IPS-15b (cell line): ENCODE data around the gene FAM219A.

ENCODE experiments used
- H3K27me3 ChIP-seq: one replicate; pipeline ENCODE4 v1.6.1; 2013; ENCODE audit warnings: low read length; ENCODE audit not compliant: control insufficient read depth, insufficient read depth
- H3K36me3 ChIP-seq: one replicate; pipeline ENCODE4 v1.6.1; 2013; ENCODE audit warnings: low read length; ENCODE audit not compliant: control insufficient read depth, insufficient read depth
- H3K4me1 ChIP-seq: one replicate; pipeline ENCODE4 v1.6.1; 2013; ENCODE audit warnings: mild to moderate bottlenecking, low read length; ENCODE audit not compliant: control insufficient read depth, insufficient read depth
- H3K4me3 ChIP-seq: one replicate; pipeline ENCODE4 v1.5.1; 2013; ENCODE audit warnings: low read depth, low read length
- H3K9ac ChIP-seq: one replicate; pipeline ENCODE4 v1.6.1; 2013; ENCODE audit warnings: low read depth, mild to moderate bottlenecking, low read length
- H3K9me3 ChIP-seq: one replicate; pipeline ENCODE4 v1.6.1; 2013; ENCODE audit warnings: mild to moderate bottlenecking, low read length; ENCODE audit not compliant: control insufficient read depth, insufficient read depth

The FAM219A gene

GRCh38 chr9:34456746-34457145 is 1.6 kb downstream of the FAM219A start:
- Histone ChIP-seq H3K4me1 (peaks cover 11% of the 10 kb centered on the region), H3K9ac (no peak overlapping the region)

GRCh38 chr9:34456151-34456550 is 2.2 kb downstream of the FAM219A start:
- Histone ChIP-seq H3K9me3 (no peaks in the 10 kb centered on the region), H3K4me1 (peaks cover 15% of the 10 kb centered on the region), H3K36me3 (no peaks in the 10 kb centered on the region), H3K27me3 (peaks cover 10% of the 10 kb centered on the region), H3K9ac (no peak overlapping the region), H3K4me3 (no peak overlapping the region)

More at GRCh38 chr9:34456746-34457145, 1.6 kb downstream of the FAM219A start:
- H3K4me3 ChIP-seq = peak overlapping the region; percentile 93
- H3K9me3 ChIP-seq = no peaks in the 10 kb centered on the region
- peaks cover 10% of the 10 kb centered on the region for H3K27me3 ChIP-seq
- no peaks in the 10 kb centered on the region for H3K36me3 ChIP-seq

- peaks cover 2% of the 10 kb centered on the region for H3K27me3 ChIP-seq
- H3K9me3 ChIP-seq = no peaks in the 10 kb centered on the region
- no peak overlapping the region for H3K9ac ChIP-seq
- peaks cover 17% of the 10 kb centered on the region for H3K4me1 ChIP-seq
- no peaks in the 10 kb centered on the region for H3K36me3 ChIP-seq
- H3K4me3 ChIP-seq = no peak overlapping the region
These were observed 3.8 kb downstream of the FAM219A start for GRCh38 chr9:34454571-34455065.

- peaks cover 12% of the 10 kb centered on the region for H3K4me1 ChIP-seq
- no peaks in the 10 kb centered on the region for H3K36me3 ChIP-seq
- H3K9ac ChIP-seq = no peak overlapping the region
- H3K4me3 ChIP-seq = no peak overlapping the region
- no peaks in the 10 kb centered on the region for H3K9me3 ChIP-seq
- peaks cover 2% of the 10 kb centered on the region for H3K27me3 ChIP-seq
These were observed 5.8 kb downstream of the FAM219A start for GRCh38 chr9:34452568-34452967.

GRCh38 chr9:34451545-34451944 is 6.8 kb downstream of the FAM219A start:
- no peak overlapping the region for H3K4me3 ChIP-seq
- H3K4me1 ChIP-seq = peaks cover 7% of the 10 kb centered on the region
- no peaks in the 10 kb centered on the region for H3K36me3 ChIP-seq
- H3K9me3 ChIP-seq = no peaks in the 10 kb centered on the region
- peaks cover under 1% of the 10 kb centered on the region for H3K27me3 ChIP-seq
- no peak overlapping the region for H3K9ac ChIP-seq

GRCh38 chr9:34451135-34451534 is 7.2 kb downstream of the FAM219A start:
- Histone ChIP-seq H3K9ac (no peak overlapping the region), H3K27me3 (no peaks in the 10 kb centered on the region), H3K36me3 (no peaks in the 10 kb centered on the region), H3K4me3 (no peak overlapping the region), H3K9me3 (no peaks in the 10 kb centered on the region), H3K4me1 (peaks cover 6% of the 10 kb centered on the region)

- Histone ChIP-seq H3K9ac (no peak overlapping the region), H3K27me3 (no peaks in the 10 kb centered on the region), H3K4me3 (no peak overlapping the region), H3K9me3 (no peaks in the 10 kb centered on the region), H3K36me3 (no peaks in the 10 kb centered on the region), H3K4me1 (peaks cover 6% of the 10 kb centered on the region)
These were observed 7.7 kb downstream of the FAM219A start for GRCh38 chr9:34450644-34451043.

- H3K4me1 ChIP-seq = peaks cover 14% of the 10 kb centered on the region
- no peak overlapping the region for H3K9ac ChIP-seq
- H3K27me3 ChIP-seq = no peaks in the 10 kb centered on the region
- no peak overlapping the region for H3K4me3 ChIP-seq
- H3K36me3 ChIP-seq = no peaks in the 10 kb centered on the region
- no peaks in the 10 kb centered on the region for H3K9me3 ChIP-seq
These were observed 11.4 kb downstream of the FAM219A start for GRCh38 chr9:34446951-34447350.

- Histone ChIP-seq H3K9me3 (no peaks in the 10 kb centered on the region), H3K36me3 (no peaks in the 10 kb centered on the region), H3K4me1 (peaks cover 13% of the 10 kb centered on the region), H3K4me3 (no peak overlapping the region), H3K9ac (no peak overlapping the region), H3K27me3 (no peaks in the 10 kb centered on the region)
These were observed 11.9 kb downstream of the FAM219A start for GRCh38 chr9:34446468-34446891.

- Histone ChIP-seq H3K4me3 (no peak overlapping the region), H3K4me1 (peaks cover 8% of the 10 kb centered on the region), H3K9me3 (no peaks in the 10 kb centered on the region), H3K27me3 (no peaks in the 10 kb centered on the region), H3K36me3 (no peaks in the 10 kb centered on the region), H3K9ac (no peak overlapping the region)
These were observed 14.4 kb downstream of the FAM219A start for GRCh38 chr9:34443976-34444375.

GRCh38 chr9:34443533-34443932 is 14.8 kb downstream of the FAM219A start:
- peaks cover 8% of the 10 kb centered on the region for H3K4me1 ChIP-seq
- no peak overlapping the region for H3K4me3 ChIP-seq
- H3K36me3 ChIP-seq = no peaks in the 10 kb centered on the region
- H3K27me3 ChIP-seq = no peaks in the 10 kb centered on the region
- H3K9ac ChIP-seq = no peak overlapping the region
- H3K9me3 ChIP-seq = no peaks in the 10 kb centered on the region

- no peak overlapping the region for H3K9ac ChIP-seq
- H3K9me3 ChIP-seq = no peaks in the 10 kb centered on the region
- H3K4me3 ChIP-seq = no peak overlapping the region
- peaks cover 8% of the 10 kb centered on the region for H3K4me1 ChIP-seq
- no peaks in the 10 kb centered on the region for H3K27me3 ChIP-seq
- no peaks in the 10 kb centered on the region for H3K36me3 ChIP-seq
These were observed 15.6 kb downstream of the FAM219A start for GRCh38 chr9:34442770-34443169.
